GM10266 (cell line): ENCODE measurements around the gene OR51B2.

ENCODE experiments used
- DNase-seq: peaks from one replicate; pipeline ENCODE4 v3.0.0; 2012; ENCODE audit errors: extremely low spot score
- TF ChIP-seq, protein P1 (sequence below): IDR thresholded peaks from 2 replicates; pipeline ENCODE4 v1.5.1; 2012; ENCODE audit warnings: mild to moderate bottlenecking, low read depth; ENCODE audit not compliant: control insufficient read depth, insufficient read depth; ENCODE audit errors: missing control alignments

The OR51B2 gene

DNA sequence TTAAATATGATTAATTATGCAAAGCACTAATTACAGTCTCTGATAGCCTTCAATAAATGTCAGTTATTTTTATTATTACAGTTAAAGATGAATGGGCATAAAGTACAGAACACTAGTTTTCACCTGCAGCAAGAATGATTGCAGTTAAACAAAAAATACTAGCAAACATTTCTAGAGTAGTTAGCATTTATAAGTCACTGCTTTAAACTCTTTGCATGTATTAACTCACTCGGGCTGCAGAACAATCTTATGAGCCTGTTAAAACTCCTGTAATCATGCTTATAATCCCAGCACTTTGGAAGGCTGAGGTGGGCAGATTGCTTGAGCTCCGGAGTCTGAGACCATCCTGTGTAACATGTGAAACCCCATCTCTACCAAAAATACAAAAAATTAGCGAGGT lies 37.2 kb downstream of the OR51B2 start:
- TF ChIP-seq, protein P1, sequence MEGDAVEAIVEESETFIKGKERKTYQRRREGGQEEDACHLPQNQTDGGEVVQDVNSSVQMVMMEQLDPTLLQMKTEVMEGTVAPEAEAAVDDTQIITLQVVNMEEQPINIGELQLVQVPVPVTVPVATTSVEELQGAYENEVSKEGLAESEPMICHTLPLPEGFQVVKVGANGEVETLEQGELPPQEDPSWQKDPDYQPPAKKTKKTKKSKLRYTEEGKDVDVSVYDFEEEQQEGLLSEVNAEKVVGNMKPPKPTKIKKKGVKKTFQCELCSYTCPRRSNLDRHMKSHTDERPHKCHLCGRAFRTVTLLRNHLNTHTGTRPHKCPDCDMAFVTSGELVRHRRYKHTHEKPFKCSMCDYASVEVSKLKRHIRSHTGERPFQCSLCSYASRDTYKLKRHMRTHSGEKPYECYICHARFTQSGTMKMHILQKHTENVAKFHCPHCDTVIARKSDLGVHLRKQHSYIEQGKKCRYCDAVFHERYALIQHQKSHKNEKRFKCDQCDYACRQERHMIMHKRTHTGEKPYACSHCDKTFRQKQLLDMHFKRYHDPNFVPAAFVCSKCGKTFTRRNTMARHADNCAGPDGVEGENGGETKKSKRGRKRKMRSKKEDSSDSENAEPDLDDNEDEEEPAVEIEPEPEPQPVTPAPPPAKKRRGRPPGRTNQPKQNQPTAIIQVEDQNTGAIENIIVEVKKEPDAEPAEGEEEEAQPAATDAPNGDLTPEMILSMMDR: no peak
- no peak for DNase-seq

DNA sequence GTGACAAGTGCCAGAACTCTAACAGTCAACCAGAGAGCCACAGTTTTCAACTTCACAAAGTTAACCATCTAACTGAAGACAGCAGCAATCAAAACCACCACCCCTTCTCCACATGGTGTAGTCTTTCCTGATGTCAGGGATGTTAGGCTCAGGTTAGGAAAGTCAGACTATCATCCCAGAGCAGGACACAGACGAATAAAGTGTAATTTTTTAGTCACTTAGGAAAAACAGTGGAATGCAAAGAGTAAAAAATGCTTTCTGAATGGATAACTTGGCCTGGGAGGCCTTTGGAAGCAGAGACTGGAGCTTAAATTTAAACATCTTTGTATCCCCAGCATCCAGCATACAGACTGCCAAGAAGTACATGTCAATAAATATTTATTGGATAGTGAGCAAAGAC lies 37.7 kb downstream of the OR51B2 start:
- TF ChIP-seq, protein P1: no peak
- DNase-seq: no peak

DNA sequence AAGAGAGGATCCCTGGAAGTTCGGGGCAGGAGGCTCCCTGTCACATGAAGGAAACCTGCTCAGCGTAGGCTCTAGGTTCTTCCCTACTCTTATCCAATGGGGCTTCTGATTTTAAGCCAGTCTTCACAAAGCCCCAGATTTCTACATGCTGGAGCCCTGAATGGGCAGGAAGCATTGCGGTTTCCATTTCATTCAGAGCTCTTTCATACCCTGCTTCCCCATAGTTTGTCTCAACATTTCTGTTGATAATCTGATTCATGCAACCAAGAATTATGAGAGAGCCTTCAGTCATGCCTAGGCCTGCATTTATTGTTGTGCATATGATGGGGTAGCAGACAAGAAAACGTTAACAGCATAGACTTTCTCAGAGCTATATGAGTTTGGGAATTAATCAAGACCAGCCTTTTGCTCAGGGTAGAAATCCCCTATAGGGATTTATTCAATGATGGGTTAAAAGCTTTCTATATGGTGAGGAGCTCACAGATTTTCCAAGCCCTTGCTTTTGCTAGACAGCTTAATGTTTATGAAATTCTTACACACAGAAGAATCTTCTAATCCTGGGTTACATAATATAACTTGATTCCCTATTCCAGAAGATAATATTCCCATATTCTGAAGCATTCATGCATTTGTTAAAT lies 38.3 kb downstream of the OR51B2 start:
- no peak for DNase-seq
- TF ChIP-seq, protein P1: no peak

DNA sequence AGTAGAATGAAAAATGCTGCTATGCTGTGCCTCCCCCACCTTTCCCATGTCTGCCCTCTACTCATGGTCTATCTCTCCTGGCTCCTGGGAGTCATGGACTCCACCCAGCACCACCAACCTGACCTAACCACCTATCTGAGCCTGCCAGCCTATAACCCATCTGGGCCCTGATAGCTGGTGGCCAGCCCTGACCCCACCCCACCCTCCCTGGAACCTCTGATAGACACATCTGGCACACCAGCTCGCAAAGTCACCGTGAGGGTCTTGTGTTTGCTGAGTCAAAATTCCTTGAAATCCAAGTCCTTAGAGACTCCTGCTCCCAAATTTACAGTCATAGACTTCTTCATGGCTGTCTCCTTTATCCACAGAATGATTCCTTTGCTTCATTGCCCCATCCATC lies 39.5 kb downstream of the OR51B2 start:
- TF ChIP-seq, protein P1: no peak

DNA sequence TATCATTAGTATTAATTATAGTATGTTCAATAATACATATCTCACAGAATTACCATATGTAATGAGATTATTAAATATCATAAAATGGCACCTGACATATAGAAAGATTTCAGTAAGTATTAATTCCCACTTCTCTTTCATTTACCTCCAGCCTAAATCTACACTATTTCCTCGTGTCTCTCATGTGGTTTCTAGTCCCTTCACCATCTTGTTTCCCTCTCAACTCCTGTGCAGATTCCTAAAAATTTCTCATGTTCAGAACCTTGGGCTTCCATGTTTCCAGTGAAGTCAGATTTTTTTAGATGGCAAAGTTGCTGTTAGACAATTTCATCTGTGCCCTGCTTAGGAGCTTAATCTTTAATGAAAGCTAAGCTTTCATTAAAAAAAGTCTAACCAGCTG lies 40.2 kb downstream of the OR51B2 start:
- TF ChIP-seq, protein P1: no peak
- DNase-seq: no peak

More for the DNA sequence above, 39.5 kb downstream of the OR51B2 start:
- no peak for DNase-seq

DNA sequence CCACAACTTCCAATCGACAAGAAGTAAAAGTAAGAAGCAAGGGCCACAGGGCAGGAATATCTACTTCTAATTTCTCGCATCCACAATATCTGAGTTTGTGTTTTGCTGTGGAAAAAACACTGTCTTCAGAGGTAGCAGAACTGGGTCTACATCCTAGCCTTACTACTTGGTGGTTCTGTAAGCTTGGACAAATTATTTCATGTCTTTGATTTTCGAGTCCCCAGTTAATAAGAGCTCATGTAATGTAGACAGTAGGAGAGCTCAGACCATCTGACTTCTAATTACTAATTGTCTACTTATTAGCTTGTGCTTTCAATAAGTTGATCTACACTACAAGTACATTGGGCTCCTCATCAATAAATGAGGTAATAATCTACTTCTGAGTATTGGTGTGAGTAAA lies 41.0 kb downstream of the OR51B2 start:
- no peak for DNase-seq
- TF ChIP-seq, protein P1: no peak

DNA sequence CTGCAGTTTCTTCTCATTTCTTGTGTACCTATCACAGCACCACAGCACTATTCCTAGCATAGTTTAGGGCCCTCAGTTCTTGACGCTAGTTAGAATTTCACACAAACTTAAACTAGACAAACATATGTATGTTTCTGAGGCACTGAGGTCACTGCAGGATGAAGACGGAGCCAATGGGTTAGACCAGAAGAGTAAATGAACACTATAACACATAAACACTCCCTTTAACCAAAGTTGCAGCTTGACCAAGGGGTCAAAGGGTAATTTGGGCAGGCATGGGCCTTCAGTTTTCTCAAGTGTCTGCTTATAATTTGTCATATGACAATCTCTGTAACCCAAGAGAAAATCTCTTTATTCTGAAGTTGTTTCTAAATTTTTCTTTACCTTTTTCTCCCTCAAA lies 41.5 kb downstream of the OR51B2 start:
- DNase-seq: no peak
- TF ChIP-seq, protein P1: no peak
